GM12878 (cell line): ENCODE measurements around the gene ADAMTS2.
"Not testable (repeated sequence)": the region's sequence is repeated elsewhere in the genome, so short reads cannot be mapped to it uniquely, and the experiment has no call there.

Experiments used
- CTCF ChIP-seq, 3 experiments: IDR thresholded peaks in 2 of 3; conservative IDR thresholded peaks in 1 of 3; 2 replicates each; pipeline ENCODE4 v1.5.1; 2011; ENCODE audit warnings: low read depth in 3 of 3, low read length in 3 of 3, mild to moderate bottlenecking in 3 of 3, control low read depth in 2 of 3, moderate library complexity in 2 of 3, inconsistent platforms in 1 of 3, mixed read lengths in 1 of 3; ENCODE audit not compliant: control insufficient read depth in 2 of 3, insufficient read depth in 1 of 3; ENCODE audit errors: extremely low read depth in 1 of 3
- E2F8 ChIP-seq: fragments of 450-650 bp; IDR thresholded peaks from 2 replicates; pipeline ENCODE4 v1.6.1; 2018; ENCODE audit warnings: mild to moderate bottlenecking, low read depth, moderate library complexity; ENCODE audit not compliant: partially characterized antibody
- EZH2 ChIP-seq: IDR thresholded peaks from 2 replicates; pipeline ENCODE4 v1.6.1; 2012; ENCODE audit warnings: low read depth, mild to moderate bottlenecking, control low read depth, inconsistent platforms, low read length, borderline replicate concordance; ENCODE audit not compliant: control insufficient read depth
- HDAC6 ChIP-seq: fragments of 200-600 bp; sonication (generic); IDR thresholded peaks from one replicate; pipeline ENCODE4 v1.8.0; 2017; ENCODE audit warnings: antibody characterized with exemption; ENCODE audit not compliant: unreplicated experiment
- MAX ChIP-seq: IDR thresholded peaks from 2 replicates; pipeline ENCODE4 v1.6.1; 2012; ENCODE audit warnings: low read depth, low read length, improper control_type of control experiment
- PBX3 ChIP-seq: IDR thresholded peaks from 2 replicates; pipeline ENCODE4 v1.6.1; 2011; ENCODE audit warnings: mild to moderate bottlenecking, low read depth, low read length, moderate library complexity; ENCODE audit not compliant: insufficient replicate concordance
- TBL1XR1 ChIP-seq: IDR thresholded peaks from 2 replicates; pipeline ENCODE4 v1.6.1; 2012; ENCODE audit warnings: low read depth, low read length, improper control_type of control experiment
- ZBTB4 ChIP-seq: fragments of 450-650 bp; formaldehyde crosslinking; IDR thresholded peaks from 2 replicates; pipeline ENCODE4 v1.4.0; 2022; ENCODE audit warnings: mild to moderate bottlenecking, moderate library complexity

- TF ChIP-seq ZBTB4 (CRISPR knock-in tag); TBL1XR1; CTCF (IDR thresholded peaks at IDR 0.05 in 2 of 3, conservative IDR thresholded peaks at IDR 0.05 in 1 of 3; ENCODE audit: control insufficient read depth in 2 of 3, extremely low read depth in 1 of 3, insufficient read depth in 1 of 3, low read depth in 3 of 3, low read length in 3 of 3); HDAC6; EZH2; PBX3; MAX; E2F8: not testable (repeated sequence)
Observed at GRCh38 chr5:179324316-179324715, 20.9 kb downstream of the ADAMTS2 start.
